ENCODE results near the gene SLCO1B1. TPM values are rescaled to one million over a fixed set of nuclear protein-coding genes. Genes with fewer than 3 reads are reported as not detected.

The SLCO1B1 gene
- total RNA-seq, 1 donor = not detected

GRCh38 chr12:21257172-21257571, 126.2 kb downstream of the SLCO1B1 start:
- H3K4me3 ChIP-seq (ENCODE audit: insufficient read depth, low read length) = no peak overlapping the region
- TF ChIP-seq CTCF (IDR thresholded peaks at IDR 0.05; ENCODE audit: extremely low read depth, low read depth, low read length) = no peak
- no peak overlapping the region for H2AFZ ChIP-seq (ENCODE audit: low read length)

GRCh38 chr12:21264232-21264631, 133.2 kb downstream of the SLCO1B1 start:
- Histone ChIP-seq H3K9me3 (ENCODE audit: low read depth, low read length) (no peaks in the 10 kb centered on the region), H3K79me2 (ENCODE audit: insufficient read depth, low read length) (no peaks in the 10 kb centered on the region), H2AFZ (ENCODE audit: low read length) (no peak overlapping the region), H3K4me2 (ENCODE audit: insufficient read depth, low read length) (no peak overlapping the region), H3K4me1 (ENCODE audit: insufficient read depth, low read length) (no peaks in the 10 kb centered on the region), H3K4me3 (ENCODE audit: insufficient read depth, low read length) (no peak overlapping the region), H3K27me3 (ENCODE audit: insufficient read depth, low read length) (no peaks in the 10 kb centered on the region), H4K20me1 (ENCODE audit: insufficient read depth, low read length) (no peaks in the 10 kb centered on the region), H3K36me3 (ENCODE audit: insufficient read depth, low read length) (no peaks in the 10 kb centered on the region), H3K27ac (ENCODE audit: low read depth, low read length) (no peak overlapping the region)
- no peak for TF ChIP-seq CTCF (IDR thresholded peaks at IDR 0.05; ENCODE audit: extremely low read depth, low read depth, low read length)
- DNase-seq (ENCODE audit: insufficient read length, low spot score, missing footprints) = no peak

More at GRCh38 chr12:21257172-21257571, 126.2 kb downstream of the SLCO1B1 start:
- H3K27ac ChIP-seq (ENCODE audit: low read depth, low read length) = no peak overlapping the region
- H3K9me3 ChIP-seq (ENCODE audit: low read depth, low read length) = no peaks in the 10 kb centered on the region
- H3K4me2 ChIP-seq (ENCODE audit: insufficient read depth, low read length) = no peak overlapping the region
- no peaks in the 10 kb centered on the region for H3K27me3 ChIP-seq (ENCODE audit: insufficient read depth, low read length)
- DNase-seq (ENCODE audit: insufficient read length, low spot score, missing footprints) = no peak
- H4K20me1 ChIP-seq (ENCODE audit: insufficient read depth, low read length) = no peaks in the 10 kb centered on the region
- H3K79me2 ChIP-seq (ENCODE audit: insufficient read depth, low read length) = no peaks in the 10 kb centered on the region
- no peaks in the 10 kb centered on the region for H3K36me3 ChIP-seq (ENCODE audit: insufficient read depth, low read length)
- no peaks in the 10 kb centered on the region for H3K4me1 ChIP-seq (ENCODE audit: insufficient read depth, low read length)

- Histone ChIP-seq H2AFZ (ENCODE audit: low read length) (no peak overlapping the region), H3K36me3 (ENCODE audit: insufficient read depth, low read length) (no peaks in the 10 kb centered on the region), H3K27ac (ENCODE audit: low read depth, low read length) (no peak overlapping the region), H3K4me3 (ENCODE audit: insufficient read depth, low read length) (no peak overlapping the region), H3K4me2 (ENCODE audit: insufficient read depth, low read length) (no peak overlapping the region), H3K4me1 (ENCODE audit: insufficient read depth, low read length) (no peaks in the 10 kb centered on the region), H4K20me1 (ENCODE audit: insufficient read depth, low read length) (no peaks in the 10 kb centered on the region), H3K9me3 (ENCODE audit: low read depth, low read length) (no peaks in the 10 kb centered on the region), H3K79me2 (ENCODE audit: insufficient read depth, low read length) (no peaks in the 10 kb centered on the region), H3K27me3 (ENCODE audit: insufficient read depth, low read length) (no peaks in the 10 kb centered on the region)
- no peak for DNase-seq (ENCODE audit: insufficient read length, low spot score, missing footprints)
- TF ChIP-seq CTCF (IDR thresholded peaks at IDR 0.05; ENCODE audit: extremely low read depth, low read depth, low read length) = no peak
Measured at GRCh38 chr12:21265932-21266331, 134.9 kb downstream of the SLCO1B1 start.

GRCh38 chr12:21276826-21277225, 145.8 kb downstream of the SLCO1B1 start:
- no peaks in the 10 kb centered on the region for H3K4me1 ChIP-seq (ENCODE audit: insufficient read depth, low read length)
- no peaks in the 10 kb centered on the region for H3K27me3 ChIP-seq (ENCODE audit: insufficient read depth, low read length)
- H4K20me1 ChIP-seq (ENCODE audit: insufficient read depth, low read length) = no peaks in the 10 kb centered on the region
- no peak for TF ChIP-seq CTCF (IDR thresholded peaks at IDR 0.05; ENCODE audit: extremely low read depth, low read depth, low read length)
- H3K79me2 ChIP-seq (ENCODE audit: insufficient read depth, low read length) = no peaks in the 10 kb centered on the region
- H3K27ac ChIP-seq (ENCODE audit: low read depth, low read length) = no peak overlapping the region
- no peak overlapping the region for H3K4me2 ChIP-seq (ENCODE audit: insufficient read depth, low read length)
- H3K9me3 ChIP-seq (ENCODE audit: low read depth, low read length) = no peaks in the 10 kb centered on the region
- H3K4me3 ChIP-seq (ENCODE audit: insufficient read depth, low read length) = no peak overlapping the region
- no peak for DNase-seq (ENCODE audit: insufficient read length, low spot score, missing footprints)
- H2AFZ ChIP-seq (ENCODE audit: low read length) = no peak overlapping the region
- H3K36me3 ChIP-seq (ENCODE audit: insufficient read depth, low read length) = no peaks in the 10 kb centered on the region

Other genes with a start within 250 kb of the SLCO1B1 start
- not detected in 2 replicates for gene SLCO1A2, start 203.7 kb downstream of the SLCO1B1 start, total RNA-seq
- gene IAPP, start 241.7 kb downstream of the SLCO1B1 start, total RNA-seq = not detected in 2 replicates